Hepatocyte (in vitro differentiated cells): ENCODE results near the gene TCF12.

ENCODE experiments used
- CTCF ChIP-seq: fragments of 200-600 bp; sonication (generic); IDR thresholded peaks from 2 replicates; pipeline ENCODE4 v1.5.1; 2016; ENCODE audit warnings: antibody characterized with exemption, mild to moderate bottlenecking; ENCODE audit not compliant: poor library complexity
- EZH2 ChIP-seq: fragments of 200-600 bp; sonication (generic); IDR thresholded peaks from 2 replicates; pipeline ENCODE4 v1.6.1; 2016; ENCODE audit warnings: antibody characterized with exemption, mild to moderate bottlenecking, borderline replicate concordance

- TF ChIP-seq EZH2 = no peak
- no peak for TF ChIP-seq CTCF
Observed at GRCh38 chr15:57147621-57148020, 229.2 kb downstream of the TCF12 start.
